GM18909 (cell line): ENCODE data around the gene RAP1B.
"Not testable (repeated sequence)": the region's sequence is repeated elsewhere in the genome, so short reads cannot be mapped to it uniquely, and the experiment has no call there.

Experiments used
- ATAC-seq: cut with Tn5 transposase; IDR thresholded peaks from one replicate; pipeline ENCODE4 v1.9.1; 2021; ENCODE audit warnings: mild to moderate bottlenecking; ENCODE audit not compliant: unreplicated experiment, poor library complexity

RAP1B gene

GRCh38 chr12:68631227-68631626 is 20.5 kb downstream of the RAP1B start:
- no peak for ATAC-seq

GRCh38 chr12:68632486-68632885 is 21.8 kb downstream of the RAP1B start:
- no peak for ATAC-seq

GRCh38 chr12:68633614-68634558 is 23.2 kb downstream of the RAP1B start:
- no peak for ATAC-seq

GRCh38 chr12:68636268-68636667 is 25.6 kb downstream of the RAP1B start:
- no peak for ATAC-seq

- not testable (repeated sequence) for ATAC-seq
These were observed 26.7 kb downstream of the RAP1B start for GRCh38 chr12:68637439-68637838.

- ATAC-seq, result no peak
These were observed 27.5 kb downstream of the RAP1B start for GRCh38 chr12:68638171-68638570.

- no peak for ATAC-seq
These were observed 28.2 kb downstream of the RAP1B start for GRCh38 chr12:68638721-68639395.

GRCh38 chr12:68639396-68639767 is 28.7 kb downstream of the RAP1B start:
- no peak for ATAC-seq

- ATAC-seq, result peak; percentile 96
These were observed 30.4 kb downstream of the RAP1B start for GRCh38 chr12:68641138-68641537.

GRCh38 chr12:68646484-68646883 is 35.8 kb downstream of the RAP1B start:
- ATAC-seq, result no peak

- ATAC-seq, result no peak
These were observed 36.8 kb downstream of the RAP1B start for GRCh38 chr12:68647507-68647906.

- ATAC-seq, result no peak
These were observed 37.5 kb downstream of the RAP1B start for GRCh38 chr12:68648179-68648578.

GRCh38 chr12:68665016-68665569 is 54.4 kb downstream of the RAP1B start:
- no peak for ATAC-seq

- no peak for ATAC-seq
These were observed 56.6 kb downstream of the RAP1B start for GRCh38 chr12:68667291-68667690.

- ATAC-seq, result no peak
These were observed 57.2 kb downstream of the RAP1B start for GRCh38 chr12:68667896-68668295.

- ATAC-seq, result no peak
These were observed 60.5 kb downstream of the RAP1B start for GRCh38 chr12:68671179-68671578.

GRCh38 chr12:68673788-68674187 is 63.1 kb downstream of the RAP1B start:
- no peak for ATAC-seq

- ATAC-seq, result no peak
These were observed 63.7 kb downstream of the RAP1B start for GRCh38 chr12:68674376-68674775.

GRCh38 chr12:68675101-68675842 is 64.6 kb downstream of the RAP1B start:
- ATAC-seq, result no peak

- ATAC-seq, result not testable (repeated sequence)
These were observed 66.2 kb downstream of the RAP1B start for GRCh38 chr12:68676854-68677253.

GRCh38 chr12:68686262-68686594 is 75.5 kb downstream of the RAP1B start:
- ATAC-seq, result peak; percentile 4
